AG08396 (cell line): Measurements from ENCODE around the gene PDIA4.
"Not testable (repeated sequence)": the region's sequence is repeated elsewhere in the genome, so short reads cannot be mapped to it uniquely, and the experiment has no call there.

Experiments used
- DNase-seq: peaks from one replicate; pipeline ENCODE4 v3.0.0; 2012; ENCODE audit warnings: low spot score, mixed read lengths

The PDIA4 gene

DNA sequence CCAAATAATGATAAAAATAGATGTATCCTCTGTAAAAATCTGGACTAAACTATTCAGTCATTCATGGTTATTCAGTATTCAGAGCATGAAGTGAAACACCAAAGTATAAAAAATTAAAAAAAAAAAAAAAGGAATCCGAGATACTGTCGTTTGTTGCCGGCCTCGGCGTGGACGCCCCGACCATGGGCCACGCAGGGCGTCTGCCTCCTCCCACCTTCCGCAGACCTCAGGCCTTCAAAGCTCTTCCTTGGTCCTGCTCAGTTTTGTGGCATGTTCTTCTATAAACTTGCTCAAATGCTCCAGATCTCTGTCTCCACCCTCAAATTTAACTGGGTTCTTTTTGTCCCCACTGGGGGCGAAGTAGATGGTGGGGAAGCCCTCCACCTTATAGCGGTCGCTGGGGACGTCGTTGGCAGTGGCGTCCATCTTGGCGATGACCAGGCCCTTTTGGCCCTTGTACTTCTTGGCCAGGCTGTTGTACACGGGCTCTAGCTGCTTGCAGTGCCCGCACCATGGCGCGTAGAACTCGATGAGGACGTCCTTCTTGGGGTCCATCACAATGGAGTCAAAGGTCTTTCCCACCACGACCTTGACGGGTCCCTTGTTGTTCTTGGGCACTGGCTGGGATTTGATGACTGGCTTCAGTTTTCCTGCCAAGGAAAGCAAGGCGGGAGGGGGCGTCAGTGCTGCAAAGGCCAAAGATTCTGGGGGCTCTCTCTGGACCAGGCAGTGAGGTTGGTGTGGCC is 24.6 kb downstream of the PDIA4 start:
- DNase-seq: no peak

DNA sequence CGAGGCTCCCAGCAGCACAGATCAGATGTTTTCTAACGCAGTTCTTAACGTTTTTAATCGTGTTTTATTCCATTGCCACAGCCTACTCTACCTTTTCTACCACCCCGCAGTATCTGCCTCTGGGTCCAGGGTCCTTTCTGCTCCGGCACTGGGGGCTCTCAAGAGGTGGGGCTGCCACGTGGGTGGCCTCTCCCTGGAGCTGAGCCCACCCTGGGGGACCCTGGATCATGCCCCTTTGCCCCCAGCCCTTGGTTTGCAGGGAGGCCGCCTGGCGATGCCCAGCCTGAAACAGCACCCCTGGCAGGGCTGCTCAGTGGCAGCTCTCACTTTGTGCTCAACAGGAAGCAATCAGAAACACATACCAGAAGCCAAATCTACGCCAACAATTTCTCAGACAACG is 25.3 kb downstream of the PDIA4 start:
- DNase-seq: no peak

DNA sequence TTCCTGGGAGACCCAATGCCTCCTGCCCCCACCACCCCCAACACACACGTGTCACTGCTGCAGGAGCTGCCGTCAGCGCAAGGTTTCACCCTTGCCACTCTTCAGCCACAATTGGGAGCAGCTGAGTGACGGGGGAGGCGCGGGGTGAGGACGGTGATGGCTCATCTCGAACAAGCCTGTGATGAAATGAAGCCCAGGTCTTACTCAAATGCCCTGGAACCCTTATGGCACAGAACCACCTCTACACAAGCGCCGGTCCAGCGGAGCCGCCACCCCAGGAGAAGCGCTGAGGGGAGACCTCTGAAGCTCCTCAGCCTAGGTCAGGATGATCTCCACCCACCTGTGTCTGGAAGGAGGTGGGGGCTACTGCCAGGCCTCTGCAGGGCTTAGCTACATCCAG is 25.7 kb downstream of the PDIA4 start:
- no peak for DNase-seq

DNA sequence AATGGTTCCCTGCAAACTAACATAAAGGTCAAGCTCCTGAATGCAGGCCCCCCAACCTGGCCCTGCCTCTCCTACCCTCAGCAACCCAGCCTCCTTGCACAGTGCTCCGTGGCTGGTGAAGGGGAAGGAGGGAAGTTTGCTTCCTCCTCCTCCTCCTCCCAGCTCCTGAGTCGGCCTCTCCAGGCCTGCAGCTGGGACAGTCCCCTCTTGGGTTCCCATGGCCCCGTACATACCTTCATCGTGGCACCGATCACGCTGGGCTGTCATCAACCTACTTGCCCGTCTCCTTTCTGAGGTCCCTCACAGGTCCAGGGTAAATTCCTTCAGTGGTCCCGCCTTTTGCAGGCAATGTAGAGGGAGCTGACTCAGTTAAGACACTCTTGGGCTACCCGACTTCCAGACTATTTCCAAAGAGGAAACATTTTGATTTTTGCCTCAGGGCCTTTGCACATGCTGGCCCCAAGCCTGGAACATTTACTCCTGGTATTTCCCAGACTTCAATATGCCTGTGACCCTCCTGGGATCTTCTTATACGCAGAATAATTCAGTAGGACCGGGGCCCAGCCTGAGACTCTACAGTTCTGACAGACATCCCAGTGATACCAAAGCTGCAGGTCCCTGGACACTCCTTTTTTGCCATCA is 26.8 kb downstream of the PDIA4 start:
- no peak for DNase-seq

DNA sequence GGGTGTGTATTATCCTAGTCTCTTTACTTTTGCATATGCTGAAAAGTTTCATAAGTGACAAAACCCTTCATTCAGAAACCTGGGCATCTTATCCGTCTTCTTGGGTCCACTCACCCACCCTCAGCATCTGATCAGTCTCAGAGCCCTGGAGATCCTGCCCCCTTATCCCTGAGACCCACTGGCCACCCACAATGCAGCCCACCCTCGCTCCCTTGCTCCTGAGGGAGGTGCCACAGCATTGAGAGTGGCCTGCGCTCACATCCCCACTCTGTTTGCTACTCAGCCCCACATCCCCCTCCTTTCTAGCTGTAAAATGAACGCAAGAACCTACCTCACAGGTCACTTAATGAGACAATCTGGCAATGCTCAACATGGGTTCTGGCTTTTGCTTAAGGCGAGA is 27.3 kb downstream of the PDIA4 start:
- no peak for DNase-seq

DNA sequence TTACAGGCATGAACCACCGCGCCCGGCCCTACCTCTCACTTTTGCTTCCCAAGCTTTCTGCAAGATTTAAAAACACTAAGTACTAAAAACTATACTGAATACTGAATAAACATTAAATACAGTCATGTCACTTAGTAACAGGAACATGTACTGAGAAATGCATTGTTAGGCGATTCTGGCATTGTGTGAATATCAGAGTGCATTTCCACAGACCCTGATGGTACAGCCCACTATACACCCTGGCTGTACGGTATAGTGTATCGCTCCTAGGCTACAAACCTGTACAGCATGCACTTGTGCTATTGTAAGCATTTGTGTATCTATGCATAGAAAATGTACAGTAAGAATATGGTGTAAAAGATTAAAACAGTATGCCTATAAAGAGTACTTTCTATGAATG is 29.1 kb downstream of the PDIA4 start:
- DNase-seq: no peak

DNA sequence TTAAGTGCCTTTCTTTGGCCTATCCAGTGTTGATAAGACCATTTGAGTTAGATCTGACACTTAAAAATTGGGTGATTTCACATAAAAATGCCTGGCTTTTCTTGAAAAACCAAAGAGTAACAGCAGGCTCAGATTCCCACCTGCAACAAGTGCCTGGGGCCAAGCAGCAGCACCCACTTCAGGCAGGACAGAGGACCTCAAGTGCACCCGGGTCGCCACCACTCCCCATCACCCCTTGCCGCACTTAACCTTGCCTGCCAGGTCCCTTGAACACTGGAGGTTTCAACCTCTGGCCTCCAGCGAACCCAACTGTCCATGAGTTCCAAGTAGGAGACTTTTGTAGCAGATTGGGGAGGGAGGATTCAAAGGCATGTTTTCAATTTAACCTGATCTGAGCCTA is 30.8 kb downstream of the PDIA4 start:
- no peak for DNase-seq

DNA sequence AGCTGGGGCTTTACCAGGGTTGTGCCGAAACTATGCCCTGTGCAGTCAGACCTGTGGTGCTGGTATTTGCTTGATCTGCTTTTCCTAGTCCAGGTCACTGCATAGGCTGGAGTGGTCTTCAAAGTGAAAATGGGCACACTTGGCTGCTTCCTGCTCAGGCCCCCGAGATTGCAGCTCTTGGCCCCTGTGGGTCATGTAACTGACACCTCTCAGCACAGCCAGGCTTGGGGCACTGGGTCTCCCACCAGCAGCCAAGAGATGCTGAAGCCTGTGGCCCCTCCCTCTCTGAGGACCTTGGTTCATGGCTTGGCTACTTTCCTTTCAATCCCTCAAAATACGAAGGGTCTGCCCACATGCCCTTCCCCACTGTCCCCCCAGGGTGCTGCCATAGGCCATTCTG is 33.7 kb downstream of the PDIA4 start:
- DNase-seq: no peak

DNA sequence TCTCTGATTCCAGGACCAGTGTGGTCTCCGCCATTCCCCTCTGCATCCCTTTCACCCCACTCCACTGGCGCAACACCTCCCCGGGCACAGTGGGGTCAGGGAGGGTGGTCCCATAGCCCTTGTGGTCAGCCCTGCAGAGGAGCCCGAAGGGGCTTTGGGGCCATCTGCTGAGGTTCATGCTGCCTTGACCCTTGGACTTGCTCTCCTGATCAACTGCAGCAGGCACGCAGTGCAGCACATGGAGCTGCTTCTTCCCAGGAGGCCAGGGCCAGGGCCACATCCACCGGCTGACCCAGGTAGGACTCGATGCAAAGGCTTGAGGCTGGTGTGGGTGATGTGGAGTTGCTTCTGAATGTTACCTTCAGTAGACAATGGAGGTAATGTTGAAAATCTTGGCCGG is 35.1 kb downstream of the PDIA4 start:
- DNase-seq: no peak

DNA sequence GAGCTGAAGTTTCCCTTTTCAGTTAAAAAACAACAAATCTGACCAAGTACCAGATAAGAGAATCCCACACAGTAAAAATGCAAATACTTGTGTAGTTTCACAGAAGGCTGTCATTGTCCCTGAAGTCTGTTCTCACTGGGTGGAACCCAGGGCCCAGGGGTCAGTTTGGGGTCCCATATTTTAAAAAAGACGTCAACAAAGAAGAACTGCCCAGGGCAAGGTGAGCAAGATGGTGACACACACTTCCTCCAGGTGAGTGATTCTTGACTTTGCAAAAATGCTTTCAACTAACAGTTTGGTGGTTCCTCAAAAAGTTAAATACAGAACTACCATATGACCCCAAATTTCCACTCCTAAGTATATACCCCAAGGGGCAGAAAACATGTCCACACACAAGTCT is 36.8 kb downstream of the PDIA4 start:
- no peak for DNase-seq

DNA sequence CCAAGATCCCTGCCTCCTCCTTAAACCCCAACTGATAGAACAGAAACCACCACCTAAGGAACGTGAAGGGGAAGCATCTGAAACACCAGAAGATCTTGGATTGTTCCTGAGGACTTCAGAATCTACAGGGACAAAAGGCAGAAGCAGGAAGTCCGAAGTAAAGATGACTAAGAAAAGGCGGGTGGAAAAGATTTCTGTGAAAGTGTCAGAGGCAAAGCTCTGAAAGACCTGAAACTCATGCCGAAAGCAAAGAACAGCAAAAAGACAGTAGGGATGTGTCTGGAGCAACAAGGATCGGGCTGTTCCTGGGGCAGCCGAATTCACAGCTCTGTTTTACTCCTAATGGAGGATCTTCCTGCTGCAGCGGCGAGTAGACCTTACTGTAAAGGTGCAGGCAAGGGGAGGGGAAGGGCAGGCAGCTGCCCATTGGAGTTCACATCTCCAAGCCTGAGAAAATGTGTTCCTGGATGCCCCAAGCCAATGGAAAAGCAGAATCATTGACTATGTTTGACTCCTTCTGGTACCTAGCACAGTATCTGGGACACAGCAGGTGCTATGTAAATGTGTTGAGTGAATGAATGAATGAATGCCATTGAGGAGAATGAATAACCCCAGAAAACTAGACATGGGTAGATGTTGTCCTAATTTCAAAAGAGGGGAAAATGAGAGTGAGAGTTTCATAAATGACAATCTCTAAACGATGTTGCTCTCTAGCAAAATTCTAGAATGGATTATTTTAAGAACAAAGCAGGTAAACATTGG is 40.4 kb downstream of the PDIA4 start:
- peak; percentile 25 for DNase-seq

DNA sequence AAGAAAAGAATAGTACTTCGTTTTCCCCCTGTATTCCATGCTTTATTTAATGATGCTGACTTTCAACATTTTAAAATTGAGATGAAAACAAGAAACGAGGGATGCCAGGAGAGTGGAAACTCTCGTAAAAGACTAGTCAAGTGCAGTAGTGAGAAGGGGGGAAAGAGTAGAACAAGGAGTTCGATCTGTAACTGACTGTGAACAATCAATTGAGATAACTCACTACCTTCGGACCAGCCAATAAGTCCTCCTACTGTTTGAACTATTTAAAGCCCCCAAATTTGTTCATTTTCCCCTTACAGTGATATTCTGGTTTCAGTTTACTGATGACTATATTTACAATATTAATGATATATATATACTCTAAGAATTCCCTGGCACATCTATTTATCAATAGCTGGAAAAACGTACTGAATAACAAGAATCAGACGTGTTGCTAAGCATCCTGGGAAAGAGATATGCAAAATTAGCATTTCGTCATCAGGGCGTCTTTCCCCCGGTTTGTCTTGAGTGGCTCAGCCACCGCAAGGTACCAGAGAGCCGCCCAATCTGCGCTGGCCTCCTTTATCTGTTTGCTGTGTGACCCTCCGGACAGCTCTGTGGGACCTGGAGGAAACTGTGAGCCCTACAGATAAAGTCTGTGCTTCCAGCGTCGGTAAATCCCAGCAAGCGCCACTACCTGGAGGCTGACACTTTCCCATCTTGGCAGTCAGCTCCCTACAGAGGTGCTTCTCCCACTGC is 41.1 kb downstream of the PDIA4 start:
- peak; percentile 90 for DNase-seq

DNA sequence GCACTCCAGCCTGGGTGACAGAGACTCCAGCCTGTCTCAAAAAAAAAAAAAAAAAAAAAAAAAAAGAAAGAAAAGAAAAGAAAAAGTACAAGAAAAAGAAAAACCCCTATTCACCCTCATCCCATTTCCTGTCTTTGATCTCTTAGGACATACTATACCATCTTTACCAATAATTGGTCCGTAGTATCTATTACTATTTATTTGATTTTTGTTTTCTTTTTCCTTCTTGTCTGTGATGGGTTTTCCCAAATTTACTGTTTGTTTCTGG is 41.6 kb downstream of the PDIA4 start:
- no peak for DNase-seq

DNA sequence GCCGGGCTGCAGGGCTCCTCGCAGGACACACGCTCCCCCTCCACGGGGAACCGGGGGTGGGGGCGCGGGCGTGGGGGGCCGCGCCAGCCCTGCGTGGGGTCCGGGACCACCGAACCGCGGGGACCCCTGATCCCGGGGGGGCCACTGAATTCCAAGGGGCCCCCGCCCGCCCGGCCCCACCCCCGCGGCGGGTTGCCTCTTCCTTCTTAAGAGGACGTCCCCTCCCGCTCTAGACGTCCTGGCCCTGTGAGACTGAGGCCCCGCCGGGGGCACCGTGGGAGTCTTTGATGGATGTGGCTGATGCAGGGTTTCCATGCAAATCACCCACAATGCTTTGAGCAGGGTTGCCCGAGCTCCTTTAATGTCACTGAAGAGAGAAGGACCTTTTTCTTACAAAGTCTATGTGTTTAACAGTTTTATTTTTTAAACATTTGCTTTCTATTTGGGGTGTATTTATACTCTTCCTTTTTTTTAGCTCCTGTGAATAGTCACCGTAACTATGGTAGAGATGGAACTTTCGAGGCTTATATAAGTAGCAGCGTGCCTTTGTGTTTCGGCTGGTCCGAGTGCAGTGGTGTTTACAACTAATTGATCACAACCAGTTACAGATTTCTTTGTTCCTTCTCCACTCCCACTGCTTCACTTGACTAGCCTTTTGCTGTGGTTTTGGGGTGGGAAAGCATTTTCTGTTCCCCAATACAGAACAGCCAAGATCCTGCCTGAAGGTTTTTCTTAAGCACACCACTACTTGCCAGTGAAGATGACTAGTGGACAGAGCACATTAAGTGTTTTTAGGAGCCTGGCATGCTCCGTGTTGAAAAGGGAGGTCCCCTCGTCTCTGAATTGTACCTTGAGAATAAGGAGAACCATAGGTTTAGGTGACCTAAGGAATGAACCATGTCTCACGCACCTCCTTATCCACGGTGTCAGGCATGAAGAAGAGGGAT is 44.8 kb downstream of the PDIA4 start:
- peak; percentile 83 for DNase-seq

DNA sequence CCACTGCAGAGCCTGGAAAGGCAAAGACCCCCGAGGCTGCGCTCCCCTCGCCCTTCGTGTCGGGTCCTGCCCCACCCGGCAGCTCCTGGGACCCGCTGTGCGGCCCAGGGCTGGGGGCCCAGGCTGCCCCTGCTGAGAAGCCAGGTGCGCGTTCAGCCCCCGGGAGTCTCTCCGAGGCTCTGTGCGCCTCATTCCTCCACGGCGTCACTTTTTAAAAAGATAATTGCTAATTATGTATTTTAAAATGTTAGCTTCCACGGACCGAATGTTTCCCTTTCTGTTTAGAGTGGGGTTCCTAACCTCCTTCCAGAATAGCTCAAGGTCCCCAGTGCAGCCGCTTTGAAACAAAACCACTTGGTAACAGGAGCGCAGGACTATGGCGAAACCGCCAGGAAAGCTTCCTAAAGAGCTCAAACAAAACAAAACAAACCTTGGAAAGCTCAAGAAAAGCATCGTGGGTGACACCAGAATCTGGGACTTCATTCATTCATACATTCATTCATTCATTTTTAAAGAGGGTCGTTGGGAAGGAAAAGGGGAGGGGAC is 45.6 kb downstream of the PDIA4 start:
- peak; percentile 35 for DNase-seq

DNA sequence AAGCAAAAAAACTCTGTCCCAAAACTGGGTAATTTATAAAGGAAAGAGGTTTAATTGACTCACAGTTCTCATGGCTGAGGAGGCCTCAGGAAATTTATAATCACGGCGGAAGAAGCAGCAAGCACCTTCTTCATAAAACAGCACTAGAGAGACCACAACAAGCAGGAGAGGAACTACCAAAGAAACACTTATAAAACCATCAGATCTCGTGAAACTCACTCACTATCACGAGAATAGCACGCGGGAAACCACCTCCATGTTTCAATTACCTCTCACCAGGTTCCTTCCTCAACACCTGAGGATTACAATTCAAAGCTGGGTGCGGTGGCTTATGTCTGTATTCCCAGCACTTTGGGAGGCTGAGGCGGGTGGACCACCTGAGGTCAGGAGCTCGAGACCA is 48.5 kb downstream of the PDIA4 start:
- no peak for DNase-seq

DNA sequence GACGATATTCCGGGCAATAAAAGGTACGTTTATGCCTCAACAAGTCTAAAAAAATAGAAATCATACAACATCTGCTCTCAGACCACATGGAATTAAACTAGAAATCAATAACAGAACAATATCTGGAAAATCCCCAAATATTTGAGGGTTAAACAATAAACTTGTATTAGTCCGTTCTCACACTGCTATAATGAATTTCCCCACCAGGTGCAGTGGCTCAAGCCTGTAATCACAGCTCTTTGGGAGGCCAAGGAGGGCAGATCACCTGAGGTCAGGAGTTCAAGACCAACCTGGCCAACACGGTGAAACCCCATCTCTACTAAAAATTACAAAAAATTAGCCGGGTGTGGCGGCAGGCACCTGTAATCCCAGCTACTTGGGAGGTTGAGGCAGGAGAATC is 49.2 kb downstream of the PDIA4 start:
- DNase-seq: not testable (repeated sequence)

DNA sequence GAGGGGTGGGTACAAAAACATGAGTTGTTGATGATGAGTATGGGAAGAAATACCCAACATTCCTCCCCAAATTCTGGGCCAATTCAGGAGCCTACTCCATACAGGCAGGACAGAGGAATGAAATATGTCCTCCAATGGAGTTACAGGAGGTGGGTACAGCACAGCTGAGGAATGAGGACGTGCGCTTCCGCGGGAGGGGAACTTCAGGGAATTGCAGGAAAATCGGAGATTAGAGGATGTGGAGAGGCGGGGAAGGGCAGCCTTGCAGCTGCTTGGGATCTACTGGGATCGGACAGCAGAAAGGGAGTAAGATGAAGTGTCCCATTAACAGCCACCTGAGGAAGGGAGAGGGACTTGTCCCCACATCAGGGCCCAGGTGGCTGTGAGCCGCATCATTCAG is 50.2 kb downstream of the PDIA4 start:
- no peak for DNase-seq

DNA sequence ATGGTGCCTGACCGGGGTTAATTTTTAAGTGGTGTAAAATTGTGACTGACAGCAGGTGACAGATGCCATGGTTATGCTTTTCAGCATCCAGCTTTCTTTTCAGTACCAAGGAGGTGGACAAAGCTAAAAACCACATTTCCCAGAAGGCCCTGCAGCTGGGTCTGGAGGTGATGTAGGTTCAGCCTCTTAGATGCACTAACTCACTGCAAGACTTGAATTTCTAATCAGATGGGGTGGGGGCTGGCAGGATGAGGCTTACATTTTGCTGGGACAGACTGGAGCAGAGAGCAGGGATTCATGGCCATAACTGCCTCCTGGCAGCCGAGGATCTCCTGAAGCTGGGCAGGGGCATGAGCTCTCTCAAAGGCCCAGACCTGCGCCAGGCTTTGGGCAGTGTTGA is 52.4 kb downstream of the PDIA4 start:
- DNase-seq: no peak

DNA sequence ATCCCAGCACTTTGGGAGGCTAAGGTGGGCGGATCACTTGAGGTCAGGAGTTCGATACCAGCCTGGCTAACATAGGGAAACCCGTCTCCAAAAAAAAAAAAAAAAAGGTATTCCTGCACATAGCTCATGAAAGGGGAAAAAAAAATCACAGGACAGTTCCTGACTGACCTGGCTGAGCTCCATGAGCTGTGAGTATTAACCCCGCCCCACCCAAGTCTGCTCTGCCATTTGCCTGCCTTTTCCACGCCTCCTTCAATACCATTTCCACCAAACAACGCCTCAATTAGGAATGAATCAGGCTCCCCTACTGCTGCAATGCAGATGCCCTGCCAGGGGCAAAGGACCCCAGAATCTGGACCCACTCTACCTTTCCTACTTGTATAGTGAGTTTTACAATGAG is 55.0 kb downstream of the PDIA4 start:
- DNase-seq: no peak

DNA sequence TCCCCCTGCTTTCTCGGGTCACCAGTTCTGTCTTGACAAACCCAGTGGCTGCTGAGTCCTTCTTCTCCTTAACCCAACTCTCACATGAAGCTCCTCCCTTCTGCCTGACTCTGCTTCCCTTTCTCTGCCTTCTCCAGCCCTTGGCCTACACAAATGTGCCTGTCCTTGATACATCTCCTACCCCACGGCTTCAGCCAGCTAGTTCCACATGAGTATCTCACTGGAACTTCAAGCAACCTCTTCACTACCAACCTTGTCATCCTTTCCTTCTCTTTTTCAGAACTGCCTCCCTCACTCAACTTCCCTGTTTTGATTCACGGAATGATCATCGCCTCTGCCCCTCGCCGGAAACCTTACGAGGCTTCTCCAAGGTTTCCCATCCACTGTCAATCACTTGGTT is 55.9 kb downstream of the PDIA4 start:
- no peak for DNase-seq
